ENCODE measurements around the gene RAB3B.

The RAB3B gene

DNA sequence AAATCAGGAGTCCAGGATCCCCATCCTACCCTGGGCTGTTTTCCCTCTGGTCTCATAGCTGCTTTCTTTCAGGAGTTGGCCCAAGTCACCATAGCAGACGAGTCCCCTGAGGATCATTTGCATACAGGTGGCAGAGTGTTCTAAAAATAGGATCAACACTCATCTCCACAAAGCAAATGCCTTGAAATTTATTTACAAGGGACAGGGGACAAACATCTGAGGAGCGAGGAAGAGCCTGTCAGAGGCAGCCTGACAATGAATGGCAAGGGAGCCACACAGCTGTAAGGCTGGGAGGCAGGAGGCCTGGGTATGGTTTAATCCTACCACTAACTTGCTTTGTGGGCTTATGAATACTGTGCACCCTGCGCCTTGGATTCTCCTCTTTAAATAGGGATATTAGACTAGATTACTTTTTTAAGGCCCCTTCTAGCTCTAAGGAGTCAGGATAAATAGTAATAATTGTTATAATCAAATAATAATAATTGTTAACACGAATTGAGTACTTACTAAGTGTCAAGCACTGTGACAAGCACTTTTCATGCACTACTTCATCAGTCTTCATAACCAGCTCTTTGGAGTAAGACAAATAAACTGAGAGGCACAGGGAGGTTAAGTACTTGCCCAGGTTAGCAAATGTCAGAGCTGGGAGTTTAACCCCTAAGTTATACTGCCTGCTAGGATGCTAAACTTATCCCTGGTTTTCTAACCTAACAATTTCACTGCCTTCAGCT is 34.5 kb downstream of the RAB3B start:
- no peak for DNase-seq

DNA sequence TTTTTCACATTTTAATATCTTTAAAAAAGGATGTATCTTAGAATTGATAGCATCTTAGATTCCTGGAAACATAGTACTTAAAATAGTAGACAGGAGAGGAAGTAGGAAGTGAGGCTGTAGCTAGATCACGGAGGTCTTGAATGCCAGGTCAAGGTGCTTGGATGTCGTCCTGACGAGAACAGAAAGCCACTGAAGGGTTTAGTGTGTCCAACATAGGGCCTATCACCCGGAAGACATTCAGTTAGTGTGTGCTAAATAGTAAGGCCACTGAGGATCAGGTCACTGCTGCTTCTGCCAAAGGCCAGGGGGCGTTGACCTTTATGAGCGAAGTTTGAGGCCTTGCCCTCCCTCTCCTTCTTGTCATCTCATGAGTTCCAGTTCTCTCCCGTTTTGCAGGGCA is 35.7 kb downstream of the RAB3B start:
- no peak for DNase-seq

DNA sequence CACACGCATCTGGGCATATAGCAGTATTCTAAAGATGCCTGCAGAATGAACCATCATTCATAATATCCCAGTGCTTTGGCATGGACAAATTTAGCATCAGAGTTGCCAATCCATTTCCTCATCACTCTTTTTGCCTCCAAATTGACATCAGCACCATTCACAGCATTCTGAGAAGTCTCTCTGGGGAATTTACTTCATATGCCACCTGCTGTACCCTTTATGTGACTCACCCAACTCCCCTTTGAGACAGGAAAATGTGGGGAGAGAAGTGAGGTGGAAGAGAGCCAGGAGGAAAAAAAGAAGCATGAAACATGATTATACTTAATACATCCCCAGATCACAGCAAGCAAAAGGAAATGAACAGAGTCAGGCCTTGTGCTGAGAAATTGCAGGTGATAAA is 37.4 kb downstream of the RAB3B start:
- no peak for DNase-seq

DNA sequence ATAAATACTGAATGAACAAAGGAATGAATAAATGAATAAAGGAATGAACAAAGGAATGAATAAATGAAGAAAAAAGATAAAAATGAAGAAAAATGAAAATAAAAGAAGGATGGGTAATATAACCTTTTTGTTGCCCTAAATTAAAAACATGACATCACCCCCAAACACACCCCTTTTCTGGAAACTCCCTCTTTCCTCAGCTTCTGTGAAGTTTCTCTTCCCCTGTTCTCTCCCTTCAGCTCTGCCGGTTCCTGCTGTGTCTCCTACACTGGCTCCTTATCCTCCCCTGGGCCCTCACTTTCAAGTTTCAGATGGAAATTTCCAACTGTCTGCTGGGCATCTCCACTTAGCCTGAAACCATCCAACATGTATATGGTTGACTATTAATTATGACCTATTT is 37.9 kb downstream of the RAB3B start:
- no peak for DNase-seq

DNA sequence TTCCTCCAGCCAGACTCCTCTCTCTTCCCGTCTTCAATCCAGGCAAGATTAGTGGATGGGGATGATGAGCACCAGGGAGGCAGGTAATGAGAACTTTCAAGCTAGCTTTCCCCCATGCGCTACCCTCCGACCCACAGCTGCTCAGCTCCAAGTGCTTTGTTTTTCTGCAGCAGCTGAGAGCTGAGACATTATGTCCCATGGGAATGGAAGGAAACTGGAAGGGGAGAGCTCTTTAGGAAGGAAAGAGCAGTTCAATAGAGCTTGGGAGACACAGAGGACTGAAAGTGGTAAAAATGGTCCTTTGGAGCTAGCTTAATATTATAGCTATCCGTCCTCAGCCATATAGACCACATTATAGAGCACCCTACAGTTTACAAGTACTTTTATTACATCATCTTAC is 39.8 kb downstream of the RAB3B start:
- DNase-seq: no peak

DNA sequence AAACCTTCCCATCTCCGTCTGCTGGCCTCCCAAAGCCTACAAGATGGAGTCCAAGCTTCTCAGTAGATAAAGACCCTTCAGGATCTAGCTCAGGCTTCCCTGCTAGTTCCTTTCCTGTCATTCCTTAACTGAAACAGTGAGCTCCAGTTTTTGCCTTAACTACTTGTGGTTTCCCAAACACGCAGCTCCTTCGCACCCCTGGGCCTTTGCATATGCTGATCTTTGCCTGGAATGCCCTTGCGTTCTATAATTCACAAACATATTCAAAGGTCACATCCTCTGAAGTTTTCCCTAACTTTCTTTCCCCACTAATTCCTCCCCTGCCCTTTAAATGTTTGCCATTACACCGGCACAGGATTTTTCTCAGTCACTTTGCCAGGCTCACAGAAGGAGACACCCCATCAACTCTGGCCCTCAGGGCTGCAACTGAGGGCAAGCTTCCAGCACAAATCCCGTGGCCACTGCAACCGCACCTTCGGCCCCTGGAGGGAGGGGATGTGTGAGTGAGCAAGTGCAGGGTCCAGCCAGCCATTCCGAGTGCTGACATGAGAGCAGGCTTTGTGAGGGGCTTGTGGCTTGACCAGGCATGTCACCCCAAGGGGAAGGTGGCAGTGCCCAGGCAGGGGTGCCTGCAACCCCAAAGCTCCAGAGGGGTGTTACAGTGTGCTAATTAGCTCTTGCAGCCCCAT is 41.3 kb downstream of the RAB3B start:
- DNase-seq: no peak

DNA sequence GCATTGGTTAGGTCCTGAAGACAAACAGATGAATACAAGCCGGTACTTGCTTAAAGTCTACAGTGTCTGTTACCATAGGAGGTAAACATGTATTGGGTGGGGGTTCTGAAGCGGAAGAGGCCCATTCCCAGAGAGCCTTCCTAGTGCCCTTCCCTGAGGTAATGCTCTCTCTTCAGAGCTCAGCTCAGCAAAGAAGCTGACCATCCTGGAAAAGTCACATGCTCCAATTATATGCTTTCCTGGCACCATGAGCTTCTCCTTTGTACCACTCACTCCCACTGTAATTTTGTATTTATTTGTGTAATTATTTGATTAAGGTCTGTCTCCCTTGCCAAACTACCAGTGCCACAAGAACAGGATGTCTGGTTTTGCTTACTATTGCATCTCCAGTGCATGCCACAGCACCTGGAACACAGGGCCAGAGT is 42.0 kb downstream of the RAB3B start:
- DNase-seq: no peak

DNA sequence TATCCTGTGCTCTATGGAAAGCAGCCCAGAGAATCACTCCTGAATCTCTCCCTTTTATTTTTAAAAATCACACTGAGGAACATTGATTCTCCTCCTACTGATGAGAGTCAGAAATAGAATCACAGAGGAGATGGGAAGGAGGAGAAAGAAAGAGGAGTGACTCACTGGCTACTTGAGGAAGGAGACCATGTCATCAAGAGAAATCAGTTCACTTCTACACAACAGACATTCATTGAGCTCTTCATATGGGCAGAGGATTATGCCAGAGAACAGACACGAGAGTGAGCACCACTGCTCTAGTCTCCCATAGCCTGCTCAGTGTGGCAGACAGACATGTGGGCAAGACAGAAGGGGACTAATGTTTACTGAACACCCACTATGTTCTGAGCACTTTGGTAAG is 44.2 kb downstream of the RAB3B start:
- DNase-seq: no peak

DNA sequence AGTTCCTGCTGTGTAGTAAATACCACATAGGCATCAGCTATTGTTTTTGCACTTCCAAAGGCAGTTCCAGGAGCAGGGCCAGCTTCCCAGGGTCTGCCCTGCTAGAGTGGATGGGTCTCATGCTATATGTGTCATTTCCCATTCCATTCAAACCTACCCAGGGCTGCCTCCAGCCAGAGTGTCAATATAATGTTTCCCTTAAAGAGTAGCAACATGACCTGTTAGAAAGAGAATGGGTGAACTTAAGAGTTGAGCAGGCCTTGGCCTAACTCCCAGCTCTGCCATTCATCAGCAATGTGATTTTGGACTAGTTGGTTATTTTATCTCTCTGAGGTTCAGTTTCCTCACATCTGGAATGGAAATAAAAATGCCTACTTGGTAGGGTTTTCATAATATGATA is 44.9 kb downstream of the RAB3B start:
- no peak for DNase-seq

DNA sequence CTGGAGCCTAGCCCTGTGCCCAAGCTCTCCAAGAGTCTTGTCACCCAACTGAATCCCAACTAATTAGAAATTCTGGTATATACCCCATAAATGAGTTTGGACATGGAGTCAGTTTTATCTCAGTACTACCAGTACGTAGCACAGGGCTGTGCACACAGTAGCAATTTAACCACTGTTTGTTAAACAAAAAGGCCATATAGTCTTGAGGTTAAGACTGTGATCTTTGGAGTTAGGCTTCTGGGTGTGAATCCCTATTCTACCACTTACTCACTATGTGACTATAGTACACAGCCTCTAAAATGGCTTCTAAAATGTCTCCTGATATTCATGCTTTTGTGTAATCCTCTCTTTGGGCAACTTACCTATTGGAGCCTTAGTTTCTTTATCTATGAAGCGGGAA is 48.2 kb downstream of the RAB3B start:
- no peak for DNase-seq

DNA sequence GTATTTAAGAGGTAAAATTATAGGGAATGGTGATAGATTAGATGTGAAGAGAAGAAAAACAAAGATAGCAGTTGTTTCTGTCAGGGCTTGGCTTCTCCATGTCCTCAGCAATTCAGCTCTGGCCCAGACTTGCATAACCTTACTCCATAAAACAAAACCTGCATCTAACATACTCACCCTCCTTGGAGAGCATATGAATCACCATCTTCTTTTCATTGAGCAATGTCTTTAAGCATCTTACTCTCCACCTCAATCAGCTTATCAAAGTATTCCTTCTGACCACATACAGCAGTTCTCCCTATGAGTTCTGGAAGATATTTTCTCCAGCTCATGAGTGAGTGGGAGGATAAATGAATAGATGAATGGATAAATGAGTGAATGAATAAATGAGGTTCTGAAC is 49.0 kb downstream of the RAB3B start:
- no peak for DNase-seq

DNA sequence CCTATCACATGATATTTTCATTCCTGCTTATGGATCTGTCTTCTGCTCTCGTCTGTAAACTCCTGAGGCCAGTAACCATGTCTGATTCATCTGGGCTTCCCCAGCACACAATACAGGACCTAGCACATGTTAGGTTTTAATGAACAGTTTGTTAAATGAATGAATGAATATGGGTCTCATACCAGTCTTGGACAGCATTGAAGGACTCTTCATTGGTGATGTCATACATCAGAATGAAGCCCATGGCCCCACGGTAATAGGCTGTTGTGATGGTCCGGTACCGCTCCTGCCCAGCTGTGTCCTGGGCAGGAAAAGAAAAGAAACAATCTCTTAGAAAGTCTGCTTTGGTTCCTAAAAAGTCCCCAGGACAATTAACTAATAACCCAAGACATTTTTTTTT is 53.4 kb downstream of the RAB3B start:
- DNase-seq: no peak

DNA sequence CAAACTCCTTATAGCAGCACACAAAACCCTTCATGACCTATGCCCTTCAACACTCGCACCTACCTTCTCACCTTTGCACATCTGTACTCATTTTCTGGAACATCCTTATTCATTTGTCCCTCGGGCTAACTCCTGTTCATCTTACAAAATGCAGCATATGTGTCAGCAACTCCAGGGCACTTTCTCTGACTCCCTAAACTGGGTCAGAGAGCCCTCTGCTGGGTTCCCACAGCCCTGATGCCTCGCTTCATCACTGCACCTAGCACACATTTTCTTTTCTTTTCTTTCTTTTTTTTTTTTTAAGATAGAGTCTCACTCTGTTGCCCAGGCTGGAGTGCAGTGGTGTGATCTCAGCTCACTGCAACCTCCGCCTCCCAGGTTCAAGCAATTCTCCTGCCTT is 54.0 kb downstream of the RAB3B start:
- no peak for DNase-seq

DNA sequence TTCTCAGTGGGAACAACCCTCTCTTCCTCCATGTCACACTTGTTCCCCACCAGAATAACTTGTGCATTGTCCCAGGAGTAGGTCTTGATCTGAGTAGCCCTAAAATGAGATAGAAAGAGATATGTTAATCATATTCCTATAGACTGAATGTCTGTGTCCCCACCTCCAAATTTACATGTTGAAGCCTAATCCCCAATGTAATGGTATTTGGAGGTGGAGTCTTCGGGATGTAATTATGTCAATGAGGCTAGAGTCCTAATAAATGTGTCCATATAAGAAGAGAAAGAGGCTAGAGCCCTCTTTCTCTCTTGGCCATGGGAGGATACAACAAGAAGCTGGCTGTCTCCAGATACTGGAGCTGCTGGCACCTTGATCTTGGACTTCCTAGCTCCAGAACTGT is 57.2 kb downstream of the RAB3B start:
- no peak for DNase-seq

DNA sequence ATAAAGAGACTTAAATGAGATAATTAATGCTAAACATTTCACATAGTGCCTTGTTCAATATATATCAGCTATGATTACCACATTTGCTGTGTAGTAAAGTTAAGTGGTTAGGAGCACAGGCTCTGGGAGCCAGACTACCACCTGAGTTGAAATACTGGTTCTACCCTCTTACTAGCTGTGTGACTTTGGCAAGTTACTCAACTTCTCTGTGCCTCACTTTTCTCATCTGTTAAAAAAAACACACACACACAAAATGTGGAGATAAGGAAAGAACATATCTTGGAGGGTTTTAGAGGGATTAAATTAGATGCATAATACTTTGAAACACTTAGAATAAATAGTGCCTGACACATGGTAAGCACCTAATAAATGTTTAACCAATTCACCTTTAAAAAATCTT is 60.2 kb downstream of the RAB3B start:
- DNase-seq: no peak

DNA sequence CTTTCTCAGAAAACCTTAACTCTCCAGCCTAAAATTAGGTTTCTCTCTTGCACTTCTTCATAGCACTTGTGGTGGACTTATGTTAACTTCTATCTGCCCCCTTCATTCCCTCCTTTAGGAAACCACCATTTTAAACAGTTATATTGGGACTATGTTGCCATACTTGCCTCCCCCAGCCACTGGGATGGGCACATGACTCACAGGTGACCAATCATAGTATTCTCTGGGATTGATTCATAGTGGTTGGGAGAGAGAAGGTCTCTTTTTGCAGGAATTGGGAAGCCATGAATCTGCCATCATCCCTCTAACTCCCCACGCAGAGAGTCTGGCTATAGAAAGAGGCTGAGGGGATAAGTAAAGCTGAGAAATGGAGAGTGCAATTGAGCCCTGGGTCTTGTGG is 61.6 kb downstream of the RAB3B start:
- DNase-seq: no peak

DNA sequence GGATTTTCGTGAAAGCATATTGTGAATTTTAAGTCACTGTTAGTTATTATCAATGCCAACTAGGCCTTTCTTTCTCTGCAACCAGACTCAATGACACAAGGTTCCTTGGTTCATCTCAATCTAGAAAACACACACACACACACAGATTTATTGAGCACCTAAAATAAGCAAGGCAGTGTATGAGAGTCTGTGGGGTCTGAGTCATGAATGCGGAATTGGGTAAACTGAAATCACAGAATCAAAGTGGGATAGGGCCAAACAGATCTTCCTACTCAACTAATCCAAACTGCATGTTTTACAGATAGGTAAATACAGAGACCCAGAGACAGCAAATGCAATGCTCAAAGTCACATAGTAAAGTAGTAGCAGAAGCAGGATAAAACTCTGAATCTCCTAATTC is 63.5 kb downstream of the RAB3B start:
- no peak for DNase-seq

DNA sequence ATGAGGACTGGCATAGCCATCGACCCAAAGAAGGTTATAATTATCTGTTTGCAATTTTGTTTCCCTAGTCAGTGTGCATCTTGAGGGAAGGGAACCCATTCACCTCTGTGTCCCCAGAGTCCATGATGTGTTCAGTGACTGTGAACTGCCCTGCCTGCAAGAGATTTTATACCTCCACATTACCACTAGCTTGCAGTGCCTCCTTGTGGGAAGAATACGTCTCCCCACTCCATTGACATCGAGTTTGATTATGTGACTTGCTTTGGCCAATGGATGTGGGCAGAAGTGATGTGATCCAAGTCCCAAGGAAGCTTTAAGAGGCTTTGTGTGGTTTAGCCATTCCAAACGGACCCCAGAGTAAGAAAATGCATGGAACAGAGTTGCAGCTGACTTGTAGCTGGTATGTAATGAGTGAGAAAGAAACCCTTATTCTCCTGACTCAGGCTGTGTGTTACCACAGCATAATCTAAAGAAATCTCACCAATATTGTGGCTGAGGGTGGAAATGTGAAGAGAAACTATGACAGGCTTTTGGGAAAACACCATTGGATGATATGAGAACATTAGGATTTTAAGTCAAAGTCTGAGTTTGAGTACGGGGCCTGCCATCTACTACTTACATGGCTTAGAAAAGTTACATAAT is 64.2 kb downstream of the RAB3B start:
- DNase-seq: peak; percentile 23 to 33

DNA sequence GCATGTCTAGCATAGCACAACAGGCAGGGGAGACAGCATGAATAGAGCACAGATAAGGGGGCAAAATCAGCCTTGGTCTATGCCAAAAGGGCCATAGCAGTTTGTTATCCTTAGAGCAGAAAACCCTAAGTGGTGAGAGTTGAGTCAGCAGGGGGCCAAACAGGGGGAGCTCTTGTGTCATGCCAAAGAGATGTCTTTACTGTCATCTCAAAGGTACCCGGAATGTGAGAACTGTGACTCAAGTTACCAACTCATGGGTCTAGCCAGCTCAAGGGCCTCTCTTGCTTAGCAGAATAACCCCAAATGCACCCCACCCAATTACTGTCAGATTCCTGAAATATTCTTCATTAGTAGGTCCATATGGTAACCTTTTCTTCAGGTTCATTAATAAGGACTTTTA is 66.0 kb downstream of the RAB3B start:
- no peak for DNase-seq

DNA sequence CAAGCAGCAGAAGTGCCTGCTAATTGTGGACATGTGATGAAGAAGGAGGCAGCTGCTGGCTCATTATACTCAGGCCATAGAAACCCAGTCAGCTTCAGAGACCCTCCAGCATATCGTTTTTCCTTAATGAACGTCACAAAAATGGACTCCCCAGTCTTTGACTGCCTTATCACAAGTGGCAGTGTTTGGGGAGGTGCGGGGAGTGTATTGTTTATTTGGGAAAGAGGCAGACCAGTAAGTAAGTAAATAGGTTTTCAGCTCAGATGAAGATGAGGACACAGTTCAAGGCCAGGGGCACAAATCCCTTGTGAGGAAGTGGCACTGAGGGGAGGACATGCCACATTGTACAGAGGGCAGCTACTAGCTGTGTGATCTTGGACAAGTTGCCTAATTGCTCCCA is 68.5 kb downstream of the RAB3B start:
- no peak for DNase-seq

DNA sequence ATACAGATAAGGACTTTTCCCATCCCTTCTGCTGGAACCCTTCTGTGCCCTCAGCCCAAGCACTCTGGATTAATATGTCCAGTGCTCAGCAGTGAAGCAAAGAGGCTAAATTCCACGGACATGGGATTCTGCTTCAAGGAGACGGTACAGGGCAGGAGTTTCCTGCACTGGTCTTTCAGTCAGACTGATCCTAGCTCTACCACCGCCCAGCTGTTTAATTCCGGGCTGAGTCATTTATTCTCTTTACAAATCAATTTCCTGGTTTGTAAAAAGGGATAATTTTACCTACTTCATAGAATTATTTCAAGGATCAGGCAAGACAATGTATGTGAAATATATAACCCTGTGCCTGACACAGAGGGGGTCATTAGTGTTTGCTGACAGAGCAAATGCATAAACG is 70.4 kb downstream of the RAB3B start:
- DNase-seq: no peak

DNA sequence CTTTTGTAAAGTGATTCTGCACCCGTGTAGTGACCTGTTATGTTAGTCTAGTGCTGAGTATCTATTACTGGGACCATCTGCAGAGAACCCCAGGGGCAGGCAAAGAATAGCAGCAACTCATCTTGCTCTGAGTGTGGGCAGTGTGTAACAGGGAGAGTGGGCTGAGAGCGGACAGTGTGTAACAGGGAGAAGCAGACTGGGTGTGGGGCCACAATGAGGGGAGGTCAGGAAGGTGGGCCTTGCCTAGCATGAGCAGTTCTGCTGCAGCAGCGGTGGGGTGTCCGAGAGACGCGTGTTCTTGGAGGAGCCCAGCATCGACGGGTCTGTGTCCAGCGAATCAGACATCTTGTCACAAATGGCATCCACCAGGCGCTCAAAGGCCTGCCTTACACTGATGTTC is 70.8 kb downstream of the RAB3B start:
- DNase-seq: no peak

DNA sequence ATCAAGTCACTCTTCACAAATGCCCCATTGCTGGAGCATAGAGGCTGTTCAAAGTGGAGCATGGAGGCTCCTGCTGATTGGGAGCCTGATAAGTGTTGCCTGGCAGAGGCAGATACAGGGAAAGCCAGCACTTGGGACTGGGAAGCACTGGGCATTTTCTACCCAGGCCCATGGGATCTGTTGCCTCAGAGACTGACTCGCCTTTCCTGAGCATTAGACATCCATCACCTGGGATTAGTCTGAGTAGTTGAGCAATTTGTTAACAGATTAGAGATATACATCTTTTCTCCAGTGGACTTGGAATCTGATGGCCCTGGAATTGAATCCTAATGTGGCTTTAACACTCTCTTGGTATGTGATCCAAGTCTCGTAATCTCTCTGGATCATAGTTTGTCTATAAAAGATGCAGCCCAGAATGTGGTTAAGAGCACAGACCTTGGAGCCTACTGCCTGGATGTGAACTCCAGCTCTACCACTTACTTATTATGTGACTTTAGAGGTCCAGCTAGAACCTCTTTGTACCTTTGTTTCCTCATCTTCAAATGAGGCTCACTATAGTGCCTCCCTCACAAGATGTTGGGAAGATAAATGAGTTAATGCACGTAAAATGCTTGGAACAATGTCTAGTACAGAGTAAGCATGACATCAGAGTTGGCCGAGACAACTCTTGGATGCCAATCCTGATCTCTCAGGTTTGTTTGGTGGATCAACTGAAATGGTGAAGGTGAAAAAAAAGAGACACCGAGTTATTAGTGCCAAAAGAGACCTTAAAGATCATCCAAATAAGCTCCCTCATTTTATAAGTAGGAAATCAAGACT is 73.7 kb downstream of the RAB3B start:
- no peak for DNase-seq

DNA sequence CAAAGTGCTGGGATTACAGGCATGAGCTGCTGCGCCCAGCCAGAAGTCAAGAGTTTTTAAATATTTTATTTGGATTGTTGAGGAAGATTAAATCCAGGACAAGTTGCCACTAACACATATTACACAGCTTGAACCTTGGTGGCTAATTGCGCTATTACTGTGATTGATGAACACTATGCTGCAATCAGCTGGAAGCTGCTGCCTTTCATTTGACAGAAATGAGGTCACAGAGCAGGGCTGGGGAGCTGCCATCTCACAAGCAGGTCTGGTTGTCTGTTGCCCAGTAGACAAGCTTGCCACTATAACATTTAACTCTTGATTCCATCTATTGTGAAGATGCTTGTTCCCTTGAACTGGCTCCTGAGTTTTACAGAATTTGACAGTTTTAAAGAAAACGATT is 74.5 kb downstream of the RAB3B start:
- no peak for DNase-seq

Data from Kasumi-1 (cell line).